Kasumi-1 (cell line): ENCODE measurements around the gene ZFTA.

Experiments
- DNase-seq, 2 experiments: peaks; one replicate each; lab custom pipeline; 2025; lab: John Stamatoyannopoulos, UW

The ZFTA gene

DNA sequence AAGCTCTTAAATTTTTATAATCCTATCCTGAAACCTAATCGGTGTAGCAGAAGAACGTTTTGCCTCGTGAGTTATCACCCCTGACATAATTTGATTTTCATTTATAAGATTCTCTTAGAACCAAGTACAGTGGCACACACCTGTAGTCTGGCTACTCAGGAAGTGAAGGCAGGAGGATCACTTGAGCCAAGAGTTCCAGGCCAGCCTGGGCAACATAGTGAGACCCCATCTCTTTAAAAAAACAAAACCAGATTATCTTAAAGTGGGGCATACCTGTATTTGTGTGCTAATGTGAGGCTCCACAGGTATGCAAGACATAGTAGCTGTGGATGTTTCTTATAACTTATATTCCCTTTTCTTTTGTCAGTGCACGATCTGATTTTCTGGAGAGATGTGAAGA, 19.0 kb downstream of the ZFTA start:
- no peak for DNase-seq

- no peak for DNase-seq
These were observed 21.6 kb downstream of the ZFTA start for GRCh38 chr11:63747011-63747410.

DNA sequence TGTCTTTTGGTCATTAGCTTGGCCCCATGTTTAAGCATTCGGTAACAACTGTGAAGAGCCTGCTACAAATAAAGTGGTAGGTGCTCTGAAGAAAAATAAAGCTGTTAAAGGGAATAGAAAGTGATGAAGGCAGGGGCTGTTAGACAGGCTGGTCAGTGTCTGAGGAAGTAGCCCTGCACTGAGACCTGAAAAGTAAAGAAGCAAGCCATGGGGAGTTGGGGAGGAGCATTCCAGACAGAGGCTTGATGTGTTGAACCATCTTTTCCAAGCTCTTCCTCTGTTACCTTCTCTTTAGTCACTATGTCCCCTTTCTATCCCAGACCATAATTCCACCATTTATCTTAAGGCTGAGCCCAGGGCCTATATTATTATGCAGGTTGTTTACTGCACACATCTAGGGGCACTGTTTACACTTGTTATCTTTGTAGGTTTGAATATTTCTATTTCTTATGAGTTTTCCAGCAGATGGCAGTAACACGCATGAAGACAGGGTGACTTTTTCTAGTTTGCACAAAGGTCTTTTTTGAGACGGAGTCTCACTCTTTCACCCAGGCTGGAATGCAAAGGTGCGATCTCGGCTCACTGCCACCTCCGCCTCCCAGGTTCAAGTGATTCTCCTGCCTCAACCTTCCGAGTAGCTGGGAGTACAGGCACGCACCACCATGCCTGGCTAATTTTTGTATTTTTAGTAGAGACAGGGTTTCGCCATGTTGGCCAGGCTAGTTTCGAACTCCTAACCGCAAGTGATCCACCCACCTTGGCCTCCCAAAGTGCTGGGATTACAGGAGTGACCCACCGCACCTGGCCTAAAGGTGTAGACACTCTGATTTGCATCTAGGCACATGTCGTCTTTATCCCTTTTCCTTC, 23.0 kb downstream of the ZFTA start:
- peak; percentile 34 to 59 for DNase-seq

DNA sequence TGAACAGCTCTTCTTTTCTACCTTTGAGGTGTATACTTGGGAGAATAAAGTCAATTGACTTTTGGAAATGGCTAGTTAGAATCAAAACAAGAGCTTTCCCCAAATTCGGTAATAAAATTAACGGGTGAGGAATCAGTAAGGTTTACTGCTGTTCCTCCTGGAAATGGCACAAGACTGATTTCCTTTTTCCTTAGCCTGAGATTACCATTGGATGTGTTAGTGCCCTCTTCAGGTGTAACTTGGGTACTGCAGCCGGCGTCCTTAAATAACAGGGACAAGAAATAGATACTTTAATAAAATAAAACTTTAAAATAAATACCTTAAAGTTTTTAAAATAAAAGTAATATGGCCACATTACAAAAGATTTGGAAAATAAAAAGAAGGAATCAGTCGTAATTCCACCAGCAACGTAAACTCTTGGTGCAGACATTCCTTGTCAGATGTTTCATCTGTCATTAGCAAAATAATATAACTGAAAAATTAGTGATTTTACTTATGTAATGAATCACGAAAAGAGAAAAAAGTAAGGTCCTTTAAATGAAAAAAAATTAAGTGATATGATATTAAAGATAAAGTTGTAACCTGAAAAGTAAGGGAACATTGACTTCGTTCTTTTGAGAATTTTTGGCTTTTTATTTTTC, 29.7 kb downstream of the ZFTA start:
- DNase-seq: peak; percentile 73 to 88

GRCh38 chr11:63737718-63738117, 30.9 kb downstream of the ZFTA start:
- no peak for DNase-seq

DNA sequence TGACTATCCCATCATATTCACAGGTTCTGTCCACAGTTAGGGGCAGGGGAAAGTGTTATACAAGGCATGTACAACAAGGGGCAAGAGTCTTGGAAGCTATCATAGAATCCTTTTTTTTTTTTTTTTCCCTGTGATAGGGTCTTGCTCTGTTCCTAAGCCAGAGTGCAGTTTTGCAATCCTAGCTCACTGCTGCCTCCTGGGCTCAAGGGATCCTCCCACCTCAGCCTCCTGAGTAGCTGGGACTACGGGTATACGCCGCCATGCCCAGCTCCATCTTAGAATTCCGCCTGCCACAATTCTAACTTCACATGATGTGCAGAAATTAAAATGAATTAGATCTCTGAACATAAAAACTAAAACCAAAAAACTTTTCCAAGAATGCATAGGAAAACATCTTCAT, 31.7 kb downstream of the ZFTA start:
- no peak for DNase-seq

DNA sequence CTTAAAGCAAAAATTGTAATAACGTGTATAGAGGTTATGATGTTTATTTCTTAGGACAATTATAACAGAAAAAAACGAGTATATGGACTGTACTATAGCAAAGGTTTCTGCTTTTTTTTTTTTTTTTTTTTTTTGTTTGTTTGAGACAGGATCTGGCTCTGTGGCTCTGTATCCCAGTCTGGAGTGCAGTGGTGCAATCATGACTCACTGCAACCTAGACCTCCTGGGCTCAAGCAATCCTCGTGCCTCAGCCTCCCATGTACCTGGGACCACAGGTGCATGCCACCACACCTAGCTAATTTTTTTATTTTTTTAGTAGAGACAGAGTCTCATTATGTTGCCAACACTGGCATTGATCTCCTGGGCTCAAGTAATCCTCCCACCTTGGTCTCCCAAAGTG, 39.2 kb downstream of the ZFTA start:
- no peak for DNase-seq

- no peak for DNase-seq
These were observed 48.0 kb downstream of the ZFTA start for GRCh38 chr11:63720611-63721010.

- DNase-seq: no peak
These were observed 48.6 kb downstream of the ZFTA start for GRCh38 chr11:63719987-63720386.

DNA sequence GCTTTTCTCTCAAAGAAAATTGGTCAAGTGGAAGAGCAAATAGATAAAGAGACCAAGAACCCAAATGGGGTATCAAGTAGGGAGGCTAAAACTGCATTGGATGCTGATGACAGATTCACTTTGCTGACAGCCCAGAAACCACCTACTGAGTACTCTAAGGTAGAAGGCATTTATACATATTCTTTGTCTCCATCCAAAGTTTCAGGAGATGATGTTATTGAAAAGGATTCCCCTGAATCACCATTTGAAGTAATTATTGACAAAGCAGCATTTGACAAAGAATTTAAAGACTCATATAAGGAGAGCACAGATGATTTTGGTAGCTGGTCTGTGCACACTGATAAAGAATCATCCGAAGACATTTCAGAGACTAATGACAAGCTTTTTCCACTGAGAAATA, 49.6 kb downstream of the ZFTA start:
- DNase-seq: no peak
